GM13976 (cell line): ENCODE results near the gene PLEK.
A peak's percentile ranks its signal among the peaks of the same experiment; 100 is the strongest.

Experiments used
- DNase-seq: peaks from one replicate; pipeline ENCODE4 v3.0.0; 2012; ENCODE audit warnings: low spot score
- in situ Hi-C: fragments of 300-500 bp; cut with MboI; formaldehyde crosslinking; loops from one replicate; pipeline ENCODE4 v1.12.0; 2022; ENCODE audit warnings: low sequenced_read_pairs, mixed read lengths, inconsistent platforms; ENCODE audit not compliant: unreplicated experiment
- TF ChIP-seq, protein P1 (sequence below): IDR thresholded peaks from 2 replicates; pipeline ENCODE4 v1.5.1; 2012; ENCODE audit warnings: borderline replicate concordance, mild to moderate bottlenecking; ENCODE audit not compliant: insufficient read depth; ENCODE audit errors: extremely low read depth, missing control alignments, control extremely low read depth

The PLEK gene, protein sequence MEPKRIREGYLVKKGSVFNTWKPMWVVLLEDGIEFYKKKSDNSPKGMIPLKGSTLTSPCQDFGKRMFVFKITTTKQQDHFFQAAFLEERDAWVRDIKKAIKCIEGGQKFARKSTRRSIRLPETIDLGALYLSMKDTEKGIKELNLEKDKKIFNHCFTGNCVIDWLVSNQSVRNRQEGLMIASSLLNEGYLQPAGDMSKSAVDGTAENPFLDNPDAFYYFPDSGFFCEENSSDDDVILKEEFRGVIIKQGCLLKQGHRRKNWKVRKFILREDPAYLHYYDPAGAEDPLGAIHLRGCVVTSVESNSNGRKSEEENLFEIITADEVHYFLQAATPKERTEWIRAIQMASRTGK

DNA sequence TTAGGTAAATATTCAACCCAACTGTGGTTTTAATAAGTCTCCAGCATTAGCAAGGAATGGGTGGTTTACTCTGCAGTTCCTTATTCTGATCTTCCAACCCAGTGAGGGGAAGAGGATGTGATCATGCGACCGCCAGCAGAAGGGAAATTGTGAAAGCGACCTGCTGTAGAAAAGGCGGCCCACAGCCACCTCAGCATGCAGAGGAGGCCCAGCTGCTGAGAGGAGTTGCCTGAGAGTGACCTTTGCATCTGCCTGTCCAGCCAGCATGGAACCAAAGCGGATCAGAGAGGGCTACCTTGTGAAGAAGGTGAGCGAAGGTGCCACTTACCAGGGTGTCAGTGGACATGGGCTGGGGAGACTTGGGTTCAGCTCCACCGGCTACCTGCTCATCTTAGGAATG lies at the start of gene PLEK:
TSS of gene PLEK (plus strand) at position 196 of the 400 bp plus-strand sequence. CDS start at position 266, 70 bp downstream.
- DNase-seq, result no peak
- in situ Hi-C loops, result loop anchor here (10.0 kb wide), 1 partner anchor 70 kb away; no protein-coding TSS in a partner anchor
- TF ChIP-seq, protein P1, sequence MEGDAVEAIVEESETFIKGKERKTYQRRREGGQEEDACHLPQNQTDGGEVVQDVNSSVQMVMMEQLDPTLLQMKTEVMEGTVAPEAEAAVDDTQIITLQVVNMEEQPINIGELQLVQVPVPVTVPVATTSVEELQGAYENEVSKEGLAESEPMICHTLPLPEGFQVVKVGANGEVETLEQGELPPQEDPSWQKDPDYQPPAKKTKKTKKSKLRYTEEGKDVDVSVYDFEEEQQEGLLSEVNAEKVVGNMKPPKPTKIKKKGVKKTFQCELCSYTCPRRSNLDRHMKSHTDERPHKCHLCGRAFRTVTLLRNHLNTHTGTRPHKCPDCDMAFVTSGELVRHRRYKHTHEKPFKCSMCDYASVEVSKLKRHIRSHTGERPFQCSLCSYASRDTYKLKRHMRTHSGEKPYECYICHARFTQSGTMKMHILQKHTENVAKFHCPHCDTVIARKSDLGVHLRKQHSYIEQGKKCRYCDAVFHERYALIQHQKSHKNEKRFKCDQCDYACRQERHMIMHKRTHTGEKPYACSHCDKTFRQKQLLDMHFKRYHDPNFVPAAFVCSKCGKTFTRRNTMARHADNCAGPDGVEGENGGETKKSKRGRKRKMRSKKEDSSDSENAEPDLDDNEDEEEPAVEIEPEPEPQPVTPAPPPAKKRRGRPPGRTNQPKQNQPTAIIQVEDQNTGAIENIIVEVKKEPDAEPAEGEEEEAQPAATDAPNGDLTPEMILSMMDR, result no peak

DNA sequence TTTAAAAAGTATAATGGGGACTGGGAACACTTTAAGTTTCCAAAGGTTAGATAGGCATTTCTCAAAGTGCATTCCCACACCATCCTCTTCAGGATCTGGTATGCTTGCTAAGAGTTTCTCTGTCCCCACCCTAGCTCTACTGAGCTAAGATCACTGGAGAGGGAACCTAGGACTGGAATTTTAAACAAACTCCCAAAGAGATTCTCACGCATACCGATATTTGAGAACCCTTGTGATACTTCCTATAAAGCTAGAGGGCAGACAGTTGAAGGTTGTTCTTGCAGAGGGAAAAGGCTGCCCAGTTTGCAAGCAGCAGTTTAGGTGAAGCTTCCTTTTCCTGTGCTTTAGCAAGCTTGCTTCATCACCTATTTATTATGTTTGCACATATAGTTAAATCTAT lies 49.0 kb upstream of the PLEK start:
- TF ChIP-seq, protein P1, result no peak
- in situ Hi-C loops, result no loop called here

DNA sequence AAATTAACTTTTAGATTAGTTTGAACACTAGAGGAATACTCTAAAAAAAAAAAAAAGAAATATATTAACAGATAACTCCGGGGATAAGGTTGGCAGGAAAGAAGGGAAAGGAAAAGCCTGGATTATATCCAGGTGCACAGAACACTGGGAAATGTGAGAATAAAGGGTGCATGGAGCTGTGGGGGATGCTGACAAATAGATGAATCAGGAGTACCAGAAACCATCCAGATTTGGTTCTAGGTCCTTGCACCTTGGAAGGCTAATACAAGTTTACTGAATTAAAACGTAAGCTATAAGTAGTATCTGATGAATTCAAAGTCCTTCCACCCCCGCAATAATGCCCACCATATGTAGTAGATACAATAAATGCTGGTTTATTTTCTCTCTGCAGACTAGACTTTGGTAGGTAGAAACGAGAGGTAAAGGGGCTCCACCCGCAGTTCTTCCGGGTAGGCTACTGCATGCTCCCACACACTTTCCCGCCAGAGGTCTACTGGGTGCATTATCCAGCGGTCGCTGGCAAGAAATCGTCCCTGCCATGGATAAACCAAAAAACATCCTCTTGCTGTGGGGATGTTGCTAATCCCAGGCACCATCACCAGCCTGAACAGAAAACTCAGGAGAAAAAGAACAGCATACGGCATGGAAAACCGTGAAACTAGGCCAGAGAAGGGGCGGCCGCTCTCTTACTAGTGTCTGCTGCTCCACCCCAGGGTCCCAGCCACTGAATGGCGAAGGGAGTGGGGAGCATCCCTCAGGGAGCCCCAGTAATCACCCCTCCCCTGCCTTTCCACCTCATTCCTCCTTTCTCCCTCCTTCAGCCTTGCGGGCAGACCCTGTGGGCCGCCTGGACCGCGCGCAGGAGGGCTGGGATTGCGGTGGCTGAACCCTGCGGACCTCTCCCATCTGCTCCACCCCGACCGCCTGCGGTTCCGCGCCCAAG lies 46.8 kb upstream of the PLEK start:
- TF ChIP-seq, protein P1, result no peak
- no peak for DNase-seq
- in situ Hi-C loops, result no loop called here

More for the DNA sequence above, 49.0 kb upstream of the PLEK start:
- no peak for DNase-seq

DNA sequence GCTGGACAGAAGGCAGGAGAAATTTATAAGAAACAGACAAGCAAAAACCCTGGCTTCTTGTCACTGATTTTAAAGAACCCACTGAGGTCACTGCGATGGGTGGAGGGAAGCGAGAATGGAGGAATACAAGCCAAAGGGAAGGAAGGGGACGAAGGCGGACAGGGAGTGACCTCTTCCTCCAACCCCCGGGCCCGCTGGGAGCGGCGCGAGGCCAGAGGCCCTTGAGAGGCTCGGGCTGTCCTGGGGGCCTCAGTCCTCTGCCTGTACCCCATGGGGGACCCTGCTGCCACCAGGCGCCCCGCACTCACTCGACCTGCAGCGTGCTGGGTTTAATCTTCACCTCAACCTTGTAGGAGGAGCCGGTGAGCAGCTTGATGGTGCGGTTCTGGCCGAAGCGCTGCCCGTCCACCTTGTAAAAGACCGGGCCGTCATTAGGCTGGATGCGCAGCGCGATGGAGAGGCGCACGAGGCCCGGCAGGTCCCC lies 46.1 kb upstream of the PLEK start:
- in situ Hi-C loops, result no loop called here
- TF ChIP-seq, protein P1, result no peak
- DNase-seq, result no peak

DNA sequence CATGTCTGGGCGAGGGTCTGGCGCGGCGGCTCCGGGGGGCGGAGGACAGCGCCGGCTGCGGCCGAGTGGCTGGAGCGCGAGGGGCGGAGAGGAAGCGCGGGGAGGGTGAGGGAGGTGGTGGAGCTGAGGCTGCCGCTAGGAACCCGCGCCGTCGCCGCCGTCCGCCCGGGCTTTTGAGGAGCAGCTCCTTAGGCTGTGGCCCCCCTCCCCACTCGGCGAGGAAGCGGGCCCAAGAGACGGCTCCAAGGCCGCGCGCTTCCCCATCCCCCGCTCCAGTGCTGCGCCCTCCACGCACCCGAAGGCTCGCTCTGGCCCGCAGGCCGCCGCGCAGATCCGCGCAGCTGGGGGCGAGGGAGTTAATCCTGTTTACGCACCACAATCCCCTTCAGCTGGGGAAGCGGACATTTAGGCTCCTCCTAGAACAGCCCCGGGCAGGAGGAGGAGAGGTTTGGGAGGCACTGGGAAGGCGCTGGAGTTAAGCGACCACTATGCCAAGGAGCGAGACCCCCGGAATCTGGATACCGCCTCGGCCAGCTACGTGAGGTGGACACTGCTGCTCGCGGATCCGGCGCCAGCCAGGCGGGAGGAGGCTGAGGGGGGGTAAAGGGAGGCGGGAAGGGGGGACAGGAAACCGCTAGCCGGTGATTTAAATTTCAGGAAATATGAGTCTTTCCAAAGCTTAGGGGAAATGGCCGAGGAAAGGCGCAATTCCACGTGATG lies 45.5 kb upstream of the PLEK start, which contains the start of gene CNRIP1:
TSS of gene CNRIP1 (minus strand) at position 552 of the 720 bp plus-strand sequence. CDS start at position 3, 549 bp downstream.
- TF ChIP-seq, protein P1, result no peak
- in situ Hi-C loops, result no loop called here
- DNase-seq, result peak; percentile 48

DNA sequence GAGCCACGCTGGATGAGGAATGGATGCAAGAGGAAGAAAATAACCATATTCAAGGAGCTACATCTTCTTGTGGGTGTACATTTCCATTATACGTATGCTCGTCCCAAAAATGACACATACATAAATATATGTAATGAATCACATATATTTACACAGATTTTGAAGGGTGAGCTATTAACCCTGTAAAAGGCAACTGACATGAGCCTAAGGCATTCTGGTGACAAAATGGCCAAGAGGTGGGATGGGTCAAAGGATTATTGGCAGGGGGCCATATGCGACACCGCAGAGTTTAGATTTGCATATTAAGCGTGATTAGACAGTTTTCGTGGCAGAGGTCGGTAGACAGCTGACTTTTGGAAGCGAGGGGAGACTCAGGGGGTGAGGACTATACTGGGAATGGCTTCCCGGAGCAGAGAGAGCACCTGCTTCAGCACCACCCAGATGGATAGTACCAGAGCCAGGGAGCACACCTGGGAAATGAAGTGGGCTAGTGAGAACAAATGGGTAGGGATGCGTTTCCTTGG lies 44.9 kb upstream of the PLEK start:
- DNase-seq, result peak; percentile 32
- in situ Hi-C loops, result no loop called here
- TF ChIP-seq, protein P1, result no peak
